Astrocyte of the cerebellum (primary cell): Measurements from ENCODE around the gene LRWD1.
"Not testable (repeated sequence)": the region's sequence is repeated elsewhere in the genome, so short reads cannot be mapped to it uniquely, and the experiment has no call there.

Experiments used
- DNase-seq: peaks from one replicate; pipeline ENCODE4 v3.0.0-alpha.2; 2011; ENCODE audit warnings: low read depth
- H3K4me3 ChIP-seq: 2 replicates; pipeline ENCODE4 v1.5.1; 2011; ENCODE audit warnings: mild to moderate bottlenecking, low read depth, low read length, moderate library complexity
- CTCF ChIP-seq: IDR thresholded peaks from 2 replicates; pipeline ENCODE4 v1.5.1; 2012; ENCODE audit warnings: low read length, low read depth, moderate library complexity, mild to moderate bottlenecking; ENCODE audit errors: missing control alignments
- in situ Hi-C: cut with HindIII; loops from 2 replicates; pipeline ENCODE4 v1.10.0; 2017; ENCODE audit warnings: low sequenced_read_pairs

The LRWD1 gene

GRCh38 chr7:102450242-102450641 lies 14.5 kb upstream of the LRWD1 start:
- no peak for DNase-seq
- TF ChIP-seq CTCF = no peak
- H3K4me3 ChIP-seq = no peak overlapping the region
- in situ Hi-C loops = no loop called here

- in situ Hi-C loops = no loop called here
- DNase-seq = no peak
- H3K4me3 ChIP-seq = no peak overlapping the region
- no peak for TF ChIP-seq CTCF
Observed at GRCh38 chr7:102451371-102452054, 13.3 kb upstream of the LRWD1 start.

- H3K4me3 ChIP-seq = no peak overlapping the region
- DNase-seq = no peak
- TF ChIP-seq CTCF = no peak
- in situ Hi-C loops = no loop called here
Observed at GRCh38 chr7:102452451-102452850, 12.3 kb upstream of the LRWD1 start.

DNA sequence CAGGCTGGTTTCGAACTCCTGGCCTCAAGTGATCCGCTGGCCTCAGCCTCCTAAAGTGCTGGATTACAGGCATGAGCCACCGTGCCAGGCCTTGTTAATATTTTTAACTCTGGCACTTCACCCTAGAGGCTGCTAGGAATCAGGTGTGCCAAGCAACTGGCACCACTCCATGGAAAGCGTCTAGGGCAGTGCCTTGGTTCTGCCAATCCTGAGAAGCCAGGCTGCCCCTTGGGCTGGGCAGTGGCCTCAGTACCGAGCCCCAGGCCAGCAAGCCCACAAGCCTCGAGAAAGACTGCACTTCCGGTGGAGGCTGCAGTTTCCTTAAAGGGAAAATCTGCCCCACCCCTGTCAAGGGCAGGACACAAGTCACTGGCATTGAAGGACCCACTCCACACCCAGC lies 11.5 kb upstream of the LRWD1 start:
- no peak for DNase-seq
- H3K4me3 ChIP-seq = no peak overlapping the region
- in situ Hi-C loops = no loop called here
- TF ChIP-seq CTCF = no peak

DNA sequence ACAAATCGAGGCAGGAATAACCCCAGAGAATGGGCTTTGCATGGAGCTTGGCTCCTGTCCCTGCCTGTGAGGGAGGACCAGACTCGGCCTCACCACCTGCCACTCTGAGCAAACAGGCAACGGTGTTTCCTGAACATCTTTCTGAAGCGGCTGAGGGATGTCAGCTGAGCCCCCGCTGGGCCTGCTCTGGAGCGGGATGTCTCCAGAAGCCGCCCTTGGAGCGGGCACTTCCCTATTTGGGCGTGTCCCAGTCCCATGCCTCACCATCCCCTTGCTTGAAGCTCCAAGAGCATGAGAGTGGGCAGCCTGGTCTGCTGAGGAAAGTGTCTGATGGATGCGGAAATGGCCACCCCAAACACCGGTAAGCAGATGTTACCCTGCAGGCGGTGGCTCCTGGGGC lies 10.3 kb upstream of the LRWD1 start:
- in situ Hi-C loops = no loop called here
- no peak overlapping the region for H3K4me3 ChIP-seq
- DNase-seq = no peak
- TF ChIP-seq CTCF = no peak

DNA sequence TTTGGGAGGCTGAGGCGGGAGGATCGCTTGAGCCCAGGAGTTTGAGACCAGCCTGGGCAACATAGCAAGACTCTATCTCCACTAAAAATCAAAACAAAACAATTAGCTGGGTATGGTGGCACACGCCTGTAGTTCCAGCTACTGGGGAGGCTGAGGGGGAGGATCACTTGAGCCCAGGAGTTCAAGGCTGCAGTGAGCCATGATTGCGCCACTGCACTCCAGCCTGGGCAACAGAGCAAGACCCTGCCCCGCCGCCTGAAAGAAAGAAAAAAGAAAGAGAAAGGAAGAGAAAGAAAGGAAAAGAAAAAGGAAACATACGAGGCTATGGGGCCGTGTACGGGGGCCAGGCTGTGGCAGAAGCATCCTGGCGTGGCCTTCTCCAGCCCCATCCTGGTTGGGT lies 9.9 kb upstream of the LRWD1 start:
- DNase-seq, H3K4me3 ChIP-seq, in situ Hi-C loops: not testable (repeated sequence)

GRCh38 chr7:102455596-102455995 lies 9.2 kb upstream of the LRWD1 start:
- in situ Hi-C loops = no loop called here
- DNase-seq = no peak

More at GRCh38 chr7:102455596-102455995, 9.2 kb upstream of the LRWD1 start:
- TF ChIP-seq CTCF = no peak
- H3K4me3 ChIP-seq = no peak overlapping the region
